K562 (cell line): Measurements from ENCODE around the gene TUT1. TPM values are rescaled to one million over a fixed set of nuclear protein-coding genes. Genes with fewer than 3 reads are reported as not detected.

Experiments used
- BHLHE40 ChIP-seq: IDR thresholded peaks from 2 replicates; pipeline ENCODE4 v1.6.1; 2011; ENCODE audit warnings: low read length, improper control_type of control experiment
- BRF1 ChIP-seq: IDR thresholded peaks from 3 replicates; pipeline ENCODE4 v1.6.1; 2011; ENCODE audit warnings: borderline replicate concordance, mild to moderate bottlenecking; ENCODE audit not compliant: insufficient read length; ENCODE audit errors: extremely low read depth
- DLX4 ChIP-seq: fragments of 250-450 bp; sonication (Bioruptor Pico); IDR thresholded peaks from 2 replicates; pipeline ENCODE4 v1.6.1; 2021; ENCODE audit warnings: mild to moderate bottlenecking
- ETS2 ChIP-seq: IDR thresholded peaks from 2 replicates; pipeline ENCODE4 v1.6.1; 2016; ENCODE audit warnings: borderline replicate concordance, missing genetic modification characterization, mild to moderate bottlenecking, moderate library complexity, missing compliant biosample characterization; ENCODE audit not compliant: poor library complexity, severe bottlenecking
- HMBOX1 ChIP-seq: sonication (generic); IDR thresholded peaks from 2 replicates; pipeline ENCODE4 v1.6.1; 2016
- KAT7 ChIP-seq: sonication (generic); formaldehyde crosslinking; IDR thresholded peaks from 2 replicates; pipeline ENCODE4 v1.8.0; 2022; ENCODE audit warnings: missing genetic modification reagents, mild to moderate bottlenecking, borderline replicate concordance
- MITF ChIP-seq: IDR thresholded peaks from 2 replicates; pipeline ENCODE4 v1.6.1; 2014; ENCODE audit warnings: antibody characterized with exemption
- NR2C2 ChIP-seq, 2 experiments: fragments of 200-800 bp in 1 of 2; sonication (Bioruptor generic) in 1 of 2; sonication (generic) in 1 of 2; formaldehyde crosslinking in 1 of 2; IDR thresholded peaks; 2 replicates each; pipeline versions ENCODE4 v1.6.1 to v1.8.0; 2016 to 2022; ENCODE audit warnings: mild to moderate bottlenecking in 1 of 2, missing compliant biosample characterization in 1 of 2, missing genetic modification characterization in 1 of 2, missing genetic modification reagents in 1 of 2
- PRDM10 ChIP-seq: fragments of 450-650 bp; IDR thresholded peaks from 2 replicates; pipeline ENCODE4 v1.6.1; 2018; ENCODE audit not compliant: partially characterized antibody
- RBM15 ChIP-seq: fragments of 200-400 bp; formaldehyde crosslinking; IDR thresholded peaks from 2 replicates; pipeline ENCODE4 v1.6.1; 2018; ENCODE audit warnings: mild to moderate bottlenecking, low read length, moderate library complexity; ENCODE audit not compliant: insufficient read depth
- SFPQ ChIP-seq: fragments of 200-400 bp; formaldehyde crosslinking; IDR thresholded peaks from 2 replicates; pipeline ENCODE4 v1.6.1; 2017; ENCODE audit warnings: mild to moderate bottlenecking, low read depth, low read length, moderate library complexity
- TBL1XR1 ChIP-seq, 2 experiments: IDR thresholded peaks; 2 replicates each; pipeline ENCODE4 v1.6.1; 2012; ENCODE audit warnings: improper control_type of control experiment in 2 of 2, low read length in 2 of 2, mild to moderate bottlenecking in 1 of 2
- USF2 ChIP-seq: sonication (generic); formaldehyde crosslinking; IDR thresholded peaks from 2 replicates; pipeline ENCODE4 v1.5.0; 2020; ENCODE audit warnings: missing genetic modification reagents
- ZFP1 ChIP-seq: fragments of 450-650 bp; formaldehyde crosslinking; IDR thresholded peaks from 2 replicates; pipeline ENCODE4 v1.4.0; 2020; ENCODE audit warnings: mild to moderate bottlenecking, mixed read lengths
- ZNF263 ChIP-seq: sonication (generic); formaldehyde crosslinking; IDR thresholded peaks from 2 replicates; pipeline ENCODE4 v1.8.0; 2022; ENCODE audit warnings: mild to moderate bottlenecking, missing genetic modification reagents, borderline replicate concordance
- ZNF41 ChIP-seq: fragments of 250-450 bp; sonication (Bioruptor Pico); conservative IDR thresholded peaks from 2 replicates; pipeline ENCODE4 v1.4.0; 2020; ENCODE audit warnings: mild to moderate bottlenecking
- polyA plus RNA-seq, 8 experiments: library from polyadenylated mRNA; depleted of rRNA in 4 of 8; stranded (reverse) in 5 of 8; unstranded in 3 of 8; fragments of >200 nt; fragmentation: Nextera tagmentation in 2 of 8; fragmentation: Illumina TruSeq in 1 of 8; extraction: Ambion mirVana in 2 of 8; extraction: Trizol in 1 of 8; gene quantifications; 2 replicates each; pipeline versions ENCODE4 v1.2.1 to v1.2.3, GENCODE V29; 2011 to 2014; ENCODE audit warnings: inconsistent platforms in 1 of 8, missing spikeins in 1 of 8
- total RNA-seq, 7 experiments: library from RNA; depleted of rRNA in 6 of 7; stranded (reverse); fragments of >200 nt in 6 of 7; fragmentation: Illumina TruSeq in 2 of 7; extraction: Trizol in 2 of 7; gene quantifications; 2 replicates each; pipeline versions ENCODE4 v1.2.1 to v1.2.3, GENCODE V29; 2011 to 2021; ENCODE audit warnings: low replicate concordance in 1 of 7

Gene TUT1
- total and polyA plus RNA-seq, 9 of the 15 experiments (the other 6 are each of a cell fraction or from before 2014, with no cell fraction given): 0.66 to 44.3 (median 15.7) TPM

- TF ChIP-seq MITF: no peak
- TF ChIP-seq NR2C2 (CRISPR knock-in tag; IDR thresholded peaks at IDR 0.05): no peak
- no peak for TF ChIP-seq NR2C2 (tag; IDR thresholded peaks at IDR 0.05)
- TF ChIP-seq USF2 (CRISPR knock-in tag): no peak
- no peak for TF ChIP-seq BRF1
- TF ChIP-seq RBM15: no peak
- TF ChIP-seq KAT7 (CRISPR knock-in tag): peak; percentile 53; the same call in 1 of the 2 replicates
- peak; percentile 3 for TF ChIP-seq PRDM10
- no peak for TF ChIP-seq BHLHE40
- no peak for TF ChIP-seq ZFP1
- no peak for TF ChIP-seq ETS2 (tag)
- TF ChIP-seq HMBOX1: no peak
- no peak for TF ChIP-seq TBL1XR1 (IDR thresholded peaks at IDR 0.05; ENCODE audit: low read length in 2 of 2)
- no peak for TF ChIP-seq ZNF41 (CRISPR knock-in tag)
- no peak for TF ChIP-seq SFPQ
- no peak for TF ChIP-seq ZNF263 (CRISPR knock-in tag)
- TF ChIP-seq DLX4 (CRISPR knock-in tag): no peak
These were observed 17.5 kb downstream of the TUT1 start, which contains the start of gene EEF1G (continued) for GRCh38 chr11:62573592-62574362.
